ENCODE results near the gene CEP41. TPM values are rescaled to one million over a fixed set of nuclear protein-coding genes. Genes with fewer than 3 reads are reported as not detected.

Gene CEP41
- total RNA-seq, 2 donors from 2014 or later = 8.7 to 9.0 TPM

DNA sequence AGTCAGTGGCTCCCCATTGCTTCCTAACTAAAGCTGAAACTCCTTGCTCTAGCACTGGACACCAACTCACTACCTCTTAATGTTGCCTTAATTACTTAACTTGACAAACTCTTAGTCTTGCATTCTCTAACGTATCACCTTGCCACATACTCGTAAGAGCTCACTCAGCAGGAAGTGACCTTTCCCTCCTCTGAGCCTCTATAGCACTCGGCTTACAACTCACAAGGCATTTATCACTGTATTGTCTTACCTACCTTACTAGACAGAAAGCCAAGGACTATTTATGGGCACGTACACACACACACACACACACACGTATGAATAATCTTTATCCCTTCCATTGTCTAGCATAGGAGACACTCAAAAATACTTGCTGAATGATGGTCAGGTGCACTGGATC is 21.2 kb downstream of the CEP41 start:
- DNase-seq (ENCODE audit: low spot score) (no peak), ATAC-seq (ENCODE audit: insufficient number of reproducible peaks, low FRiP score, low read depth) (no peak)
- Histone ChIP-seq H3K27ac (no peak overlapping the region), H3K27me3 (replicated peaks; ENCODE audit: insufficient read depth) (no peaks in the 10 kb centered on the region), H3K4me1 (ENCODE audit: control insufficient read depth in 1 of 2, low read depth in 2 of 2) (no peaks in the 10 kb centered on the region), H3K4me3 (no peak overlapping the region), H3K36me3 (no peaks in the 10 kb centered on the region), H3K9me3 (no peaks in the 10 kb centered on the region)
- TF ChIP-seq, protein P1, sequence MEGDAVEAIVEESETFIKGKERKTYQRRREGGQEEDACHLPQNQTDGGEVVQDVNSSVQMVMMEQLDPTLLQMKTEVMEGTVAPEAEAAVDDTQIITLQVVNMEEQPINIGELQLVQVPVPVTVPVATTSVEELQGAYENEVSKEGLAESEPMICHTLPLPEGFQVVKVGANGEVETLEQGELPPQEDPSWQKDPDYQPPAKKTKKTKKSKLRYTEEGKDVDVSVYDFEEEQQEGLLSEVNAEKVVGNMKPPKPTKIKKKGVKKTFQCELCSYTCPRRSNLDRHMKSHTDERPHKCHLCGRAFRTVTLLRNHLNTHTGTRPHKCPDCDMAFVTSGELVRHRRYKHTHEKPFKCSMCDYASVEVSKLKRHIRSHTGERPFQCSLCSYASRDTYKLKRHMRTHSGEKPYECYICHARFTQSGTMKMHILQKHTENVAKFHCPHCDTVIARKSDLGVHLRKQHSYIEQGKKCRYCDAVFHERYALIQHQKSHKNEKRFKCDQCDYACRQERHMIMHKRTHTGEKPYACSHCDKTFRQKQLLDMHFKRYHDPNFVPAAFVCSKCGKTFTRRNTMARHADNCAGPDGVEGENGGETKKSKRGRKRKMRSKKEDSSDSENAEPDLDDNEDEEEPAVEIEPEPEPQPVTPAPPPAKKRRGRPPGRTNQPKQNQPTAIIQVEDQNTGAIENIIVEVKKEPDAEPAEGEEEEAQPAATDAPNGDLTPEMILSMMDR (IDR thresholded peaks at IDR 0.05) = no peak

- no peaks in the 10 kb centered on the region for H3K36me3 ChIP-seq
- no peaks in the 10 kb centered on the region for H3K9me3 ChIP-seq
- no peaks in the 10 kb centered on the region for H3K4me1 ChIP-seq (ENCODE audit: control insufficient read depth in 1 of 2, low read depth in 2 of 2)
- no peak overlapping the region for H3K4me3 ChIP-seq
- no peaks in the 10 kb centered on the region for H3K27me3 ChIP-seq (replicated peaks; ENCODE audit: insufficient read depth)
- no peak for ATAC-seq (ENCODE audit: insufficient number of reproducible peaks, low FRiP score, low read depth)
- TF ChIP-seq, protein P1 (IDR thresholded peaks at IDR 0.05) = no peak
- DNase-seq (ENCODE audit: low spot score) = no peak
- no peak overlapping the region for H3K27ac ChIP-seq
Measured at GRCh38 chr7:130418306-130418705, 22.5 kb downstream of the CEP41 start.

DNA sequence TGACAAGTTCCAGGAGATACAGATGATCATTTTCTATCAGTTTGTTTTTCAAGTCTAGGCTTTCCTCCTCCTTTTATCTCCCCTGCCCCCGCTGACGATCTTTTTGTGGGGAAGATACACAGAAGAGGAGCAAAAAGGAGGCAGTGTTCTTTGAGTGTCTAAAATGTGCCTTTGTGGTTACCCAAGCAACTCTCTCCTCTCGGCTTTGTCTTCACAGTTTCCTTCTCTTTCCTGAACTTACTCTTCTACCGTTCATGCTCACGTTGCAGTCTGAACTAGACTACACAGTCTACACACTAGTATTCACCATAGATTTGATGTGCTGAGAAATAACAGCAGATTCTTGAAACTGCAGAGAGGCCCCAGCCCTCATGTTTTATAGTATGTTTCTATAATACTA is 23.6 kb downstream of the CEP41 start:
- no peaks in the 10 kb centered on the region for H3K27me3 ChIP-seq (replicated peaks; ENCODE audit: insufficient read depth)
- H3K27ac ChIP-seq = no peak overlapping the region

GRCh38 chr7:130415006-130415405 is 25.8 kb downstream of the CEP41 start:
- Histone ChIP-seq H3K4me3 (no peak overlapping the region), H3K9me3 (no peaks in the 10 kb centered on the region), H3K4me1 (ENCODE audit: control insufficient read depth in 1 of 2, low read depth in 2 of 2) (no peaks in the 10 kb centered on the region), H3K27me3 (replicated peaks; ENCODE audit: insufficient read depth) (no peaks in the 10 kb centered on the region), H3K27ac (no peak overlapping the region), H3K36me3 (no peaks in the 10 kb centered on the region)
- ATAC-seq (ENCODE audit: insufficient number of reproducible peaks, low FRiP score, low read depth) (no peak), DNase-seq (ENCODE audit: low spot score) (no peak)
- TF ChIP-seq, protein P1 (IDR thresholded peaks at IDR 0.05) = no peak

More for the DNA sequence above, 23.6 kb downstream of the CEP41 start:
- no peak for DNase-seq (ENCODE audit: low spot score)
- TF ChIP-seq, protein P1 (IDR thresholded peaks at IDR 0.05) = no peak
- ATAC-seq (ENCODE audit: insufficient number of reproducible peaks, low FRiP score, low read depth) = no peak
- H3K9me3 ChIP-seq = no peaks in the 10 kb centered on the region
- H3K4me3 ChIP-seq = no peak overlapping the region
- no peaks in the 10 kb centered on the region for H3K4me1 ChIP-seq (ENCODE audit: control insufficient read depth in 1 of 2, low read depth in 2 of 2)
- no peaks in the 10 kb centered on the region for H3K36me3 ChIP-seq

DNA sequence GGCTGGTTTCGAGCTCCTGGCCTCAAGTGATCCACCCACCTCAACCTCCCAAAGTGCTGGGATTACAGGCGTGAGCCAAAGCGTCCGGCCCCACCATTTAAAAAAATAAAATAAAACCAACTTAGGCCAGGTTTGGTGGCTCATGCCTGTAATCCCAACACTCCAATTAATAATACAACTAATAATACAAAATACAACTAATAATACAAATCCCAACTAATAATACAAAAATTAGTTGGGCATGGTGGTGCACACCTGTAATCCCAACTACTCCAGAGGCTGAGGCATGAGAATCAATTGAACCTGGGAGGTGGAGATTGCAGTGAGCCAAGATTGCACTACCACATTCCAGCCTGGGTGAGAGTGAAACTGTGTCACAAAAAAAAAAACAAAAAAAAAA is 27.6 kb downstream of the CEP41 start:
- no peak overlapping the region for H3K4me3 ChIP-seq
- H3K4me1 ChIP-seq (ENCODE audit: control insufficient read depth in 1 of 2, low read depth in 2 of 2) = no peaks in the 10 kb centered on the region
- H3K27me3 ChIP-seq (replicated peaks; ENCODE audit: insufficient read depth) = no peaks in the 10 kb centered on the region
- DNase-seq (ENCODE audit: low spot score) (no peak), ATAC-seq (ENCODE audit: insufficient number of reproducible peaks, low FRiP score, low read depth) (no peak)
- H3K36me3 ChIP-seq = no peaks in the 10 kb centered on the region
- H3K9me3 ChIP-seq = no peaks in the 10 kb centered on the region
- no peak overlapping the region for H3K27ac ChIP-seq
- TF ChIP-seq, protein P1 (IDR thresholded peaks at IDR 0.05) = no peak

All from thoracic aorta (tissue), 2 donors.